ENCODE results near the gene FBN2. TPM values are rescaled to one million over a fixed set of nuclear protein-coding genes. Genes with fewer than 3 reads are reported as not detected.
"Not testable (repeated sequence)": the region's sequence is repeated elsewhere in the genome, so short reads cannot be mapped to it uniquely, and the experiment has no call there.

Gene FBN2
- total RNA-seq, 6 experiments from 2014 or later, result 0.06 to 0.98 (median 0.45) TPM

GRCh38 chr5:128464596-128464995, 73.4 kb downstream of the FBN2 start:
- DNase-seq, result peak in 1 of 3 donors; percentile 39
- H3K4me1 ChIP-seq, result no peaks in the 10 kb centered on the region
- TF ChIP-seq CTCF (IDR thresholded peaks at IDR 0.05), result no peak
- no peak for TF ChIP-seq POLR2A (IDR thresholded peaks at IDR 0.05)
- no peak for ATAC-seq
- 68% methylated on average over 9 of the region's 9 CpGs for WGBS (ENCODE audit: insufficient coverage, low coverage, low lambda C conversion rate, missing lambda C conversion rate)
- H3K27me3 ChIP-seq, result no peaks in the 10 kb centered on the region
- H3K27ac ChIP-seq, result no peak overlapping the region
- no peak overlapping the region for H3K4me3 ChIP-seq
- peaks cover 0 to 6% (median 0%) of the 10 kb centered on the region in 4 donors for H3K9me3 ChIP-seq
- no peaks in the 10 kb centered on the region for H3K36me3 ChIP-seq
- intact Hi-C loops (cut with DNase I), result no loop called here

GRCh38 chr5:128462330-128462729, 75.7 kb downstream of the FBN2 start:
- no peak for ATAC-seq
- no peaks in the 10 kb centered on the region for H3K36me3 ChIP-seq
- H3K27me3 ChIP-seq, result no peaks in the 10 kb centered on the region
- 22% methylated on average over 2 of the region's 2 CpGs for WGBS (ENCODE audit: insufficient coverage, low coverage, low lambda C conversion rate, missing lambda C conversion rate)
- no peak overlapping the region for H3K4me3 ChIP-seq
- H3K27ac ChIP-seq, result no peak overlapping the region
- intact Hi-C loops (cut with DNase I), result no loop called here
- no peak for TF ChIP-seq CTCF (IDR thresholded peaks at IDR 0.05)
- TF ChIP-seq POLR2A (IDR thresholded peaks at IDR 0.05), result no peak
- no peak for DNase-seq
- H3K9me3 ChIP-seq, result peaks cover 0 to 6% (median 0%) of the 10 kb centered on the region in 4 donors
- H3K4me1 ChIP-seq, result no peaks in the 10 kb centered on the region

- H3K4me3 ChIP-seq; ATAC-seq; H3K4me1 ChIP-seq; H3K27ac ChIP-seq; intact Hi-C loops (cut with DNase I); H3K27me3 ChIP-seq; H3K9me3 ChIP-seq; H3K36me3 ChIP-seq; DNase-seq: not testable (repeated sequence)
- 21% methylated on average over 3 of the region's 3 CpGs for WGBS (ENCODE audit: insufficient coverage, low coverage, low lambda C conversion rate, missing lambda C conversion rate)
Observed at GRCh38 chr5:128457147-128457915, 80.7 kb downstream of the FBN2 start.

- Histone ChIP-seq H3K4me1 (no peaks in the 10 kb centered on the region), H3K9me3 (no peaks in the 10 kb centered on the region), H3K36me3 (no peaks in the 10 kb centered on the region), H3K27ac (no peak overlapping the region), H3K27me3 (no peaks in the 10 kb centered on the region), H3K4me3 (no peak overlapping the region)
- TF ChIP-seq CTCF (IDR thresholded peaks at IDR 0.05) (no peak), POLR2A (IDR thresholded peaks at IDR 0.05) (no peak)
- ATAC-seq (no peak), DNase-seq (no peak)
- 63% methylated on average over 4 of the region's 7 CpGs for WGBS (ENCODE audit: insufficient coverage, low coverage, low lambda C conversion rate, missing lambda C conversion rate)
- intact Hi-C loops (cut with DNase I), result no loop called here
Observed at GRCh38 chr5:128455841-128456361, 82.1 kb downstream of the FBN2 start.

GRCh38 chr5:128453121-128453520, 84.9 kb downstream of the FBN2 start:
- ATAC-seq (no peak), DNase-seq (no peak)
- no peaks in the 10 kb centered on the region for H3K27me3 ChIP-seq
- WGBS (ENCODE audit: insufficient coverage, low coverage, low lambda C conversion rate, missing lambda C conversion rate), result 49% methylated on average over 3 of the region's 3 CpGs
- H3K27ac ChIP-seq, result no peak overlapping the region
- H3K36me3 ChIP-seq, result no peaks in the 10 kb centered on the region
- TF ChIP-seq CTCF (IDR thresholded peaks at IDR 0.05), result no peak
- TF ChIP-seq POLR2A (IDR thresholded peaks at IDR 0.05), result no peak
- no peak overlapping the region for H3K4me3 ChIP-seq
- intact Hi-C loops (cut with DNase I), result no loop called here
- no peaks in the 10 kb centered on the region for H3K9me3 ChIP-seq
- no peaks in the 10 kb centered on the region for H3K4me1 ChIP-seq

GRCh38 chr5:128447224-128447623, 90.8 kb downstream of the FBN2 start:
- H3K27ac ChIP-seq; H3K4me1 ChIP-seq; H3K36me3 ChIP-seq; ATAC-seq; H3K4me3 ChIP-seq; H3K27me3 ChIP-seq; DNase-seq; intact Hi-C loops (cut with DNase I); H3K9me3 ChIP-seq: not testable (repeated sequence)
- WGBS (ENCODE audit: insufficient coverage, low coverage, low lambda C conversion rate, missing lambda C conversion rate), result 68% methylated on average over 10 of the region's 10 CpGs
